Panc1 (cell line): ENCODE results near the gene GALNT14. TPM values are rescaled to one million over a fixed set of nuclear protein-coding genes. Genes with fewer than 3 reads are reported as not detected.

Experiments
- ATAC-seq: fragments of 200-7000 bp; cut with Tn5 transposase; 2 replicates; pipeline ENCODE4 v1.9.1; 2020; ENCODE audit warnings: mild to moderate bottlenecking, moderate library complexity
- BruUV-seq: library from RNA; stranded (reverse); fragments of 400-500 nt; replicated peaks from 2 replicates; lab custom pipeline; 2021; lab: Mats Ljungman, UMichigan
- CTCF ChIA-PET: fragments of 300-600 bp; sonication (Branson Sonifier 250); formaldehyde crosslinking; loops from one replicate; lab custom pipeline; 2022; ENCODE audit warnings: antibody characterized with exemption; lab: Charles Lee
- POLR2A ChIA-PET: fragments of 300-600 bp; sonication (Branson Sonifier 250); formaldehyde crosslinking; loops from one replicate; lab custom pipeline; 2022; ENCODE audit warnings: antibody characterized with exemption; lab: Charles Lee
- DNase-seq: peaks from one replicate; pipeline ENCODE4 v3.0.0-alpha.2; 2010; ENCODE audit warnings: low read depth, low spot score
- H3K27ac ChIP-seq: 2 replicates; pipeline ENCODE4 v1.5.1; 2011; ENCODE audit warnings: mild to moderate bottlenecking, low read length, inconsistent platforms
- H3K27me3 ChIP-seq: fragments of 200-500 bp; sonication (Bioruptor generic); 2 replicates; pipeline ENCODE4 v1.6.0; 2014; ENCODE audit warnings: low read length, inconsistent platforms; ENCODE audit not compliant: control insufficient read depth, insufficient read depth
- H3K36me3 ChIP-seq: fragments of 200-500 bp; sonication (Bioruptor generic); 2 replicates; pipeline ENCODE4 v1.5.1; 2014; ENCODE audit warnings: inconsistent platforms, mild to moderate bottlenecking, low read length, moderate library complexity; ENCODE audit not compliant: control insufficient read depth, insufficient read depth
- H3K4me1 ChIP-seq: 2 replicates; pipeline ENCODE4 v1.5.1; 2011; ENCODE audit warnings: inconsistent platforms, mild to moderate bottlenecking, low read length, moderate library complexity; ENCODE audit not compliant: control insufficient read depth, insufficient read depth
- H3K4me3 ChIP-seq, 2 experiments: 2 replicates each; pipeline ENCODE4 v1.5.1; 2011 to 2012; ENCODE audit warnings: low read depth in 2 of 2, low read length in 2 of 2, mild to moderate bottlenecking in 2 of 2, inconsistent platforms in 1 of 2, moderate library complexity in 1 of 2
- H3K9me3 ChIP-seq: fragments of 200-500 bp; sonication (Bioruptor generic); 2 replicates; pipeline ENCODE4 v1.5.1; 2014; ENCODE audit warnings: low read depth, mild to moderate bottlenecking, inconsistent platforms, low read length, moderate library complexity; ENCODE audit not compliant: control insufficient read depth, insufficient read depth
- CTCF ChIP-seq: fragments of 450-650 bp; IDR thresholded peaks from 2 replicates; pipeline ENCODE4 v1.5.1; 2017; ENCODE audit warnings: mild to moderate bottlenecking
- POLR2AphosphoS5 ChIP-seq: IDR thresholded peaks from 2 replicates; pipeline ENCODE4 v1.6.1; 2012; ENCODE audit warnings: mild to moderate bottlenecking, low read depth, low read length, moderate library complexity
- REST ChIP-seq, 2 experiments: IDR thresholded peaks; 2 replicates each; pipeline ENCODE4 v1.6.1; 2011 to 2012; ENCODE audit warnings: low read depth in 2 of 2, control low read depth in 1 of 2, low read length in 1 of 2, mild to moderate bottlenecking in 1 of 2, moderate library complexity in 1 of 2; ENCODE audit not compliant: insufficient read depth in 1 of 2
- SIN3A ChIP-seq: IDR thresholded peaks from 2 replicates; pipeline ENCODE4 v1.6.1; 2012; ENCODE audit warnings: low read depth, mild to moderate bottlenecking, low read length, moderate library complexity, borderline replicate concordance; ENCODE audit not compliant: insufficient read depth
- TCF7L2 ChIP-seq: IDR thresholded peaks from 2 replicates; pipeline ENCODE4 v1.6.1; 2011; ENCODE audit warnings: mild to moderate bottlenecking, low read depth, low read length, inconsistent platforms
- in situ Hi-C: cut with HindIII; loops from 2 replicates; pipeline ENCODE4 v1.10.0; 2016; ENCODE audit warnings: low sequenced_read_pairs, low pct_unique_long_range_greater_than_20kb
- intact Hi-C: fragments of 100-400 bp; cut with micrococcal nuclease; formaldehyde crosslinking; loops from one replicate; pipeline ENCODE4 v1.10.0; 2022; ENCODE audit not compliant: unreplicated experiment
- total RNA-seq: library from RNA; stranded (reverse); gene quantifications from one replicate; pipeline ENCODE4 v1.2.1, GENCODE V29; 2021; ENCODE audit not compliant: unreplicated experiment

The GALNT14 gene
- total RNA-seq, 1 experiment from 2014 or later, result 0.67 TPM

DNA sequence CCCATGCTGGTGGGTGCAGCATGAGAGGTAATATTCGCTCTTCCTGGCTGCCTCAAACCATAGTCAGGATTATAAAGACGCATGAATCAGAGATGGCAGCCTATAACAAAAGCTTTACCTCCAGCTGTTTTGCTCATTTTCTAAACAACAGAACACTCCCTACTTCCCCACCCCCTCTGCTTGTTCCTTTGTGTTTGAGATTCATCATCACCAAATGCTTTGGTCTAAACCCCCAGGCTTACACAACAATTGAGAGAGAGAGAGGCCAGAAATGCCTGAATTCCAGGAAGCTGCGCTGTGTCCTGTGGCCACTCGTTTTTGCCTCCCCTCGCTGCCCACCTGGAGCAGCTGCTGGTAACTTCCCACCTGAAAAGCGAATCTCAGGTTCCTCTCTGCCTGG is 252.2 kb downstream of the GALNT14 start:
- CTCF ChIA-PET, result no interaction called here
- intact Hi-C loops (no loop called here), in situ Hi-C loops (no loop called here)
- BruUV-seq, result no TSS peak
- DNase-seq (no peak), ATAC-seq (no peak)
- peaks cover 4% of the 10 kb centered on the region for H3K27me3 ChIP-seq
- TF ChIP-seq REST (IDR thresholded peaks at IDR 0.05; ENCODE audit: insufficient read depth in 1 of 2, low read depth in 2 of 2, low read length in 1 of 2), result no peak
- no peak for TF ChIP-seq POLR2AphosphoS5
- TF ChIP-seq SIN3A, result no peak
- no peak for TF ChIP-seq CTCF
- H3K27ac ChIP-seq, result no peak overlapping the region
- no peaks in the 10 kb centered on the region for H3K4me1 ChIP-seq
- no peaks in the 10 kb centered on the region for H3K36me3 ChIP-seq
- H3K4me3 ChIP-seq, result no peak overlapping the region
- POLR2A ChIA-PET, result no interaction called here
- H3K9me3 ChIP-seq, result no peaks in the 10 kb centered on the region

DNA sequence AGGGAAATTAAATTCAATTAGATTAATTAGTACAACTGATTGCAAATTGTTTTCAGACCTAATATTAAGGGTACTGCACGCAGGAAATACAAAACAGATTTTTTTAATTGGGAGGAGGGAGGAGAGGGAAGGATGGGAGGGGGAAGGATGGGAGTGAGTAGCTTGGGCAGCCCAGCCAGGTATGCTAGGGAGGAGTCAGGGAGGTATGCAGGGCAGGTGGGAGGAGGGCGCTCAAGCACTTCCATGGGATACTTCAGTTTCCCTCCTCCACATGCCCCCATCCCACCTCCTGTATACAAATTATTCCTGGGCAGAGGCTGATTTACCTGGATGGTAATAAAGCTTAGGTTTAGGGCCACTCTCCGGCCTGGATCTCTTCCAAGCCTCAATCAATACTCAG is 254.4 kb downstream of the GALNT14 start:
- TF ChIP-seq POLR2AphosphoS5 (no peak), CTCF (no peak), REST (IDR thresholded peaks at IDR 0.05; ENCODE audit: insufficient read depth in 1 of 2, low read depth in 2 of 2, low read length in 1 of 2) (no peak), SIN3A (no peak), TCF7L2 (no peak)
- H3K36me3 ChIP-seq, result no peaks in the 10 kb centered on the region
- in situ Hi-C loops (no loop called here), intact Hi-C loops (no loop called here)
- no peak overlapping the region for H3K4me3 ChIP-seq
- H3K4me1 ChIP-seq, result no peaks in the 10 kb centered on the region
- no peaks in the 10 kb centered on the region for H3K9me3 ChIP-seq
- BruUV-seq, result no TSS peak
- H3K27ac ChIP-seq, result no peak overlapping the region
- ChIA-PET POLR2A (no interaction called here), CTCF (interaction anchor here (0.6 kb wide), 1 partner anchor 172 kb away, joined by 3 read pairs; no protein-coding TSS in a partner anchor)
- H3K27me3 ChIP-seq, result no peaks in the 10 kb centered on the region
- DNase-seq, result no peak
- ATAC-seq, result no peak
